Nucleus accumbens (tissue), 56 donors: ENCODE measurements around the gene GRPEL2.

ENCODE experiments used
- DNase-seq, 56 donors: peaks; one replicate each; lab custom pipeline; 2025; lab: John Stamatoyannopoulos, UW

The GRPEL2 gene

DNA sequence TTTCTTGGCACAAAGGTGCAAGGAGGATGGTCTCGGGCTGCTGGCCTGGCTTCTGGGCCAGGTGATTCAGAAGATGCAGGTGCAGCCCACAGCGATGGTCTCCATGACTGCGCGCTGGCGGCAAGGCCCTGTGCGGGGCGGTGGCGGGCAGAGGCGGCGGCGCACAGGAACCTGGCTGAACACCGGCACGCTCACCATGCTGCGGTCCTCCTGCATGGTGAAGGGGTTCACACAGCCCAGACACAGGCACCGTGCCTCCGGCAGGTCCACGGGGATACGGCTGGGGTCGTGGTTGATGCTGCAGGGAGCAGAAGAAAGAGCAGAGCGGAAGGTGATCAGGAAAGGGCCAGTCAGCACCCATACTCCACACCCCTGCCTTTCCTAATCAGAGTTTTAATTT lies 29.0 kb downstream of the GRPEL2 start:
- DNase-seq = no peak

DNA sequence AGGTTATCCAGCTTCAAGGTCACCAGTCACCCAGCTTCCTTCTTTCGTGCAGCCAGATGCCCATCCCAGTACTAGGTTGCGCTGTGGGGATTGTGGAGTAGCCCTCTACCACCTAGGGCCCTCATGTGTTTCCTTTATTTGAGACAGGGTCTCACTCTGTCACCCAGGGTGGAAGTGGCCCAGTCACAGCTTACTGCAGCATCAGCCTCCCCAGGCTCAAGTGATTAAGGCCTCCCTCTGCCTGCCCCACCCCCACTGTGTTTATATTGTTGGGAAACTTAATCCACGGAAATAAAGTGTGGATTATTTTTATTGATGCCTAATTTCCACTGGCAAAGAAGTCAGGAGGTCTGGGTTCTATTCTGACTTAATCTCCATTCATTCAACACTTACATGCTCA lies 29.5 kb downstream of the GRPEL2 start:
- no peak for DNase-seq

DNA sequence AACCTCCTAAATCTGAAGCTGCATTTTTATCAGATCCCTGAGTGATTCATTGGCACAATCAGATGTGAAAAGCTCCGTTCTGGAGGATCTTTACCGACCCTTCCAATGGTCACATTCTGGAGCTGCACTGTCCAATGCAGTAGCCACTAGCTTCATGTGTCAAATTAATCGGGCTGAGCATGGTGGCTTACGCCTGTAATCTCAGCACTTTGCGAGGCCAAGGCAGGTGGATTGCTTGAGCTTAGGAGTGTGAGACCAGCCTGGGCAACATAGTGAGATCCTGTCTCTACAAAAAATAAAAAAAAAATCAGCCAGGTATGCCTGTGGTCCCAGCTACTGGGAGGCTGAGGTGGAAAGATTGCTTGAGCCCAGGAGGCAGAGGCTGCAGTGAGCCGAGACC lies 30.1 kb downstream of the GRPEL2 start:
- DNase-seq = no peak

DNA sequence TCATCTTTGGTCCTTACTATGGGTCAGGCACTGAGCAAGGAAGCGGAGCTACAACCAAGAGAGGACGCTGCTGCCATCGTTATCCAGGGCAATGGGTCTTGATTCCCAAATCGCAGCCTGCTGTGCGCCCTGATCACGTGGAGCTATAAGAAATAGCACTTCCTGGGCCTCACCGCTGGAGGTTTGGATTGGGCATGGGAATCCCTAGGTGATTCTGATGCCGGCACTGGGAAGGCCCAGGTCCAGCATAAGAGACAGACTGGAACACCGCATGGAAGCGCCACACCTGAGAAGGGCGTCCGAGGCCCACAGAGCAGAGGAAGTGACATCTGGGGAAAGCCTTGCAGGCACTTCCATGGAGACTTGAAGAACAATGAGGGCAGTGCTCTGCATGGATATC lies 30.8 kb downstream of the GRPEL2 start:
- no peak for DNase-seq

DNA sequence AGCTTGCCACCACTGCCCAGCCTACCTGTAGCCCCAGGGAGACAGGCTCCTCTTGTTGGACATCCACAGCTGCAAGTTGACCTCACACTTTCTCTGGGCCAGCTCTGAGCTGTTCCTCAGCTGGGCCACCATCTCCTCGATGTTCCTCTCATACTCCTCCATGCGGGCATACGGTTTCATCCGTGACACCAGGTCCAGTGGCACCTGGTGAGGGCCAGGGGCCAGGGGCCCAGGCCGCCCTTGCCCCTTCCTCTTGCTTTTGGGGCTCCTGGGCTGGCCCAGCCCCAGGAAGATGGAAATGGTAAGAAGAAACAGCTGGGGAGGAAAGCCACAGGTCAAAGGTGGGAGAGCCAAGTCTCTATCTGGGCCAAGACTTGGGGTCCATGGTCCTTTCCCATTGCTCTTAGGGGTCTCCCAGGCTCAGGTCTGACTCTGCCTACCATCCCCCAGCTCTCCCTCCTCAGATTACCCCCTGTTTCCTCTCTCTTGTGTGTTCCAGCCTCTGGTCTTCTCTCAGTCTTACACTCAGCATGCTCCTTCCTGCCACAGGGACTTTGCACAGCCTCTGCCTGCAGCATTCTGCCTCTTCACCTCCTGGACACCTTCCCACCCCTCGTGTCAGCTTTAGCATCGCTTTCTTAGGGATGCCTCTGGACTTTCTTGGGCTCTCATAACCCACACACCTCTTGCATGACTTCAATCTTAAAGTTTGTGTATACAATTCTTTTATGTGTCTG lies 31.6 kb downstream of the GRPEL2 start:
- DNase-seq = no peak

DNA sequence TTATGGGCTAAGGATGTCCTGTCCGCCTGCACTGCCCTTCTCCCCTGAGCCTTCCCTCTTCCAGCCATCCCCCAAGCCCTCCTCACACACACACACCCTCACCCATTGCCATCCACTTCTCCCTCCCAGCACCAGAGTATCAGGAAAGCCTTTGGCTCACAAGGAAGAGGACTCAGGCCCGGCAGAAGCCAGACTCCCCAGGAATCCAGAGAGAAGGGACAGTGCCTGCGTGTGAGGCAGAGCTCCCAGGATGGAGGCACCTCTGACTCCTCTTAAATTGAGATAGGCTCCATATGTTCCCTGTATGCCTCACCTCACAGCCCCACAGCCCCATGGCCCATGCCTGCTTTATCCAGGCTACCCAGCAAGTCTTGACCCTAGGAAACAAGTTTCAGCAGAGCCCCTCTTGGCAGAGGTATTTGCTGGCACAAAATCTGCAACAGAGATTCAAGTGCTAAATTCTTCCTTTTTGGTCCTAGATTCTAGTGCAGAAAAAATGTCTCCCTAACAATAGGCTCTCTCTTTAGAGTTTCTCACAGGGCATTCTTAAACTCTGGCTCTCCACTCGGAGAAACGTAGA lies 33.0 kb downstream of the GRPEL2 start:
- no peak for DNase-seq

DNA sequence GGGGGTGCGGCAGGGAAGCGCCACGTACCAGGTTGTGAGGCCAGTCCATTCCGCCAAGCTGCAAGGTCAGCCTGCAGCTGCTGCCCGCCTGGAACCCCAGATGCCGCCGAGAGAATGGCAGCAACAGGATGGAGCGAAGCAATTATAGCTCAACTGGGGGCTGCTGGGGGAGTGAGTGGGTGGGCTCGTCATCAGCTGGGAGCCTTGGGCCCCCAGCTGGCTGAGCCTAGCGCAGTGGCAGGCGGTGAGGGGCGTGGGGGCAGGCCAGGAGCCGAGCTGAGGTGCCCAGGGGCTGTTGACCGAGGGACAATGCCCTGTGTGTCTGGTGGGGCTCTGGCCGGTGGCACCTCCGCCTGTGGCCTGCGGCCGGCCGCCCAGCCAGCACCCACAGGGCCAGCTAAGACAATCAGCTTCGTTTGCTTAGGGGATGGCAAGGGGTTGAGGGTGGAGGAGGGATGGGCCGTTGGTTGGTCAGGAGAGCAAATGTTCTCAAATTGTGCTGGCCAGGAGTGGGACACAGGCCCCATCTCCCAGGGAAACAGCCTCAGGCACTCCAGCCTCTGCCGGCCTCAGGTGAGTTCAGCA lies 34.0 kb downstream of the GRPEL2 start, which contains the start of gene IL17B:
Gene IL17B, minus strand, starts transcription at position 116 of the 585 bp plus-strand sequence. Its CDS starts 67 bp downstream, at position 49.
- DNase-seq = no peak

DNA sequence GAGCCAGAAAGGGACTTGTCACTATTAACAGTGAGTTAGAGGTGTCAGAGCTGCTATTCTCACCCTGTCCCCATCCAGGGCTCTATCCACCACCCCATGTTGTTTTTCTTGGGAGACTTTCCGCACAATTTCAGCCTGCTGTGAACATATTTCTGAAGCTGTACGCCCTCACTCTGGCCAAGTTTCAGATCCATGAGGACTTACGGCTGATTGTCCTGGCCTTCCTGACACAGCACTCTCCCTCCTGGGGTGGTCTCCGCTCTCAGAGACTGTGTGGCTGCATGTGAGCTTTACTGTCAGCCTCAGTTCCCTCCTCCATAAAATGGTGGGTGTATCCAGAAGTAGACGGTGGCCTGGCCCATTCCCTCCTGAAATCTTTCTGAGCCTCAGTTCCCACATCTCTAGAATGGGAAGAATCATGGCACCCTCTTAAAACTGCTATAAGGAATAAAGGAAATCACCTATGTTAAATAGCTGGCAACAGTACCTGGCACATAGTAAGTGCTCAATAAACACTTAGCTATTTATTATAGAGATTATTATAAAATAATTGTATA lies 34.6 kb downstream of the GRPEL2 start:
- DNase-seq = no peak

DNA sequence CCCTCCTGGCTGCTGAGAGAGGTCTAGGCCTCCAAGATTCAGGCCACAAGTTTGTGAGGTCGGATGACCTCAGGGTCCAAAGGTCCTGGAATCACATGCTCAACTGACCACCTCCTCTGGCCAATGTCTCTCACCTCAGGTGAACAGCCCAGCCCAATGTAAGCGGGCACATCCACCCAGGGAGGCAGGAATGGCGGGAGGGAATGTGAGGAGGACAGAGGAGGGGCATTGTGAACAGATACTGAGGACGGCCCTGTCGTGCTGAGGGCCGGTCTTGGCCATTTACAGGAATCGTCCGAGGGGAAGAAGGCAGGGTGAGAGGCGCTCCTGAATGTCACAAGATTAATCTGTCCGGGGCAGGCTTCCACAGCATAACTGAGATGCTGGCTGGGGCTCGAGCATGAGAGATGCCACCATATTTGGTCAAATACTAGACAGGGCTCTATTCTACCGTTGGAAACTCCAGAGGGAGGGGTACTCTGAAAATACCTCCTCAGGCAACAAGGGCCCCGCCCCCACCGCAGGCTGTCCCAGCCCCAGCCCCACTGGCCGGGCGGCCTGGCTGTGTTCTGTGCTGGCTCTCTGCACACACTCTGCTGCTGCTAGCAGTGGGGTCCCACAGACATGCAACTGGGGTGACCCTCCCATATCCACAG lies 35.3 kb downstream of the GRPEL2 start:
- no peak for DNase-seq

DNA sequence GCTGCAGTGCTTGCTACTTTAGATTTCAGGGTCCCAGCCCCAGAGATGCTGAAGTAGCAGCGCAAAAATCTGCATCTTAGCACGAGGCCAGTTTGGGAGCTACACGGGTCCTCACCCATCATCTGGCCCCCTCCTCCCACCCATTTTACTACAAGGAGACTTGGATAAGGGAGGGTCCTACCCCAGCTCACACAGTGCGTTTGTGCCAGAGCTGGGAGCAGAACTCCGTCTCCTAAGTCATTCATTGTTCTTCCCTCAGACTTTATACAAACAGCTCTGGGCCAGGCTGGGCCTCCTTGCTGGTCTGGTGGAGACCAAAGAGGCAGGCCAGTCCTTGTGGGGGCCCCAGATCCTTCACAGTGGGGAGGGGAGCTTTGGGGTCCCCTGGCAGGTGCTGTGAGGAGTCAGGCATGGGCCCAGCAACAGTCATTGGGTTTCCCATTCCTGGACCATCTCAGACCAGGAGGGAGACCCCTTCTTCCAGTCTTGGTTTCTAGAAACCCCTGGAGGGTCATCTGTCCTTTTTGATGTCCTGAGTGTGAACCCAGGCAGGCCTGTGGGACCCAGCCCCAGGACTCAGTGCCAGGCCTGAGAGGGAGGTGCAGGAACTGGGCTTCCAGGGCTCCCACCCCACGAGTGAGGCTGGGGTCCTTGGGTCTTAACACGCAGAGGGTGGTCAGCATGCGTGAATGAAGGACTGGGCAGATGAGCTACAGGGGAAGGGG lies 36.1 kb downstream of the GRPEL2 start:
- DNase-seq = no peak

DNA sequence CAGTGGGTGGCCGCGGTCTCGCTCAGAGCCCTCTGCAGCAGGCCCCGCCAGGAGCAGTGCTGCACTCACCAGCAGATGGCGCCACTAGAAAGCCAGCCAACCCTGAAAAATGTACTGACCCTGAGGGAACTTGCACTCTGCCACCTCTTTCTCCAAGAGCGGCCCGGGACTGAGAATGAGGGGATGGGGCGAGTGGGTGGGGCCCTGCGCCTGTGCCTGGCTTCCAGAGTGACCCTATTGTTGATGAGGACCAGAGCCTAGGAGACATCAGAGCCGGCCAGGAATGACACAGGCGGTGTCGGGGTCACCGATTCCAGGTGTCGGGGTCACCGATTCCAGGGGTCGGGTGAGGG lies 36.7 kb downstream of the GRPEL2 start:
- peak in 38 of 56 donors; percentile 2 to 71 (median 26) for DNase-seq

DNA sequence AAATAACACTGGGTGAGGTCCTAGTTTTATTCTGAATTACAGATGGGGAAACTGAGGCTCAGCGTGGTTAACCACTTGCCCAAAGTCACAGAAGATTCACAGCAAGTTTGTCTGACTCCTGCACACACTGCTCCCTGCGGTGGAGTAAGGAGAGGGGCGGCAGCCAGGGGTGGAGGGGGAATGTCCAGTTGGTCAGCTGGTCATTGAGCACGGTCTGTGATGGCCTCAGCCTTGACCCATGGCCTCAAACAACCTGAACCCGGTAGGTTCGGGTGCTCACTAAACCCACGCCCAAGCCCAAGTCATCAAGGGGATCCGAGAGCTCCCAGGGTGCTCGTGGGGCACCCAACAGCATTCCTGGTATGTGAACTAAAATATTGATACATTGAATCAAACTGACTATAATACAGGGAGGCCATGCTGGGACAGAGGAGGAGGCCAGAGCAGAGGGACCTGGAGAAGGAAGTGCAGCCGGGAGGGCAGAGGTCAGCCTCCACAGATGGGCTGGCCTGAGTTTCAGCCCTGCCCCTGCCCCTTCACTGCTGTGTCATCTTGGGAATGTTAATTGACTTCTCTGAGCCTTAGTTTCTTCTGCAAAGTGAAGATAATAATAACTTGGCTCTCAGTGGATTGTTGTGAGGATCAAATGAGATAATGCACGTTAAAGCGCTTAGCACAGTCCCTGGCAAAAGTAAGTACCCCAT lies 37.4 kb downstream of the GRPEL2 start:
- DNase-seq = no peak

DNA sequence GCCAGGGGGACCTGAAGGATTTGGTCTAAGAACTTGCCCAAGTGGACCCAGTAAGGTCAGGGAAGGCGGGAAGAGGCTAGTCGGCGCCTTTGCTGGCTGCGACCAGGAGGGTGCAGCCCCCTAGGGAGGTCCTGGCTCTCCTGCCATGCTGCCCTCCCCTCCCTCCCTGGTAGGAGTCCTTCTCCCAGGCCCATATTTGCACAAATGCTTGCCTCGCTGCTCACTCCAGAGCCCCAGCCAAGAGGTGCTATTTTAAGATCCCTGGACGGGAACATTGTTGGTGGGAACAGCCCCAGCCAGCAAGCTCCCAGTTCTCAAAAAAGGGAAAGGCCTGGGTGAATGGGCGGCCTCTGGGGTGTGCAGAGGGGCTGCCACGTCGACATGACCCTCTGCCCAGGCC lies 38.1 kb downstream of the GRPEL2 start:
- DNase-seq = no peak

DNA sequence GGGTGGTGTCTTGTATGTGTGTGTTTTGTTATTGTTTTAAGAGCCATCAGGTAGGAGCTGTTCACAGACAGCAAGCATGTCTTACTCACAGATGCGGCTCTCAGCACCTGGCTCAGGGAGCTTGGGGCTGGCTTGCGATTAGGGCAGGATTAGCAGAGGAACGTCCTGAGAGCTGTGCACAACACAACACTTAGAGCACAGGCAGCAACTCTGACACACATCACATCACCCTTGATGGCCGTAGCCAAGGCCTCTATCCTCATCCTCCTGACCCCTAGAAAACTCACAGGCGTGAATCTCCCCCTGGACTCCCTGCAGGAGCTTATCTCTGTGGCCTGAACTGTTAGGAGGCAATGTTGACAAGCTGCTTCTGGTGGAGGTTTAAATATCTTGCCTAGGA lies 40.9 kb downstream of the GRPEL2 start:
- DNase-seq = no peak

DNA sequence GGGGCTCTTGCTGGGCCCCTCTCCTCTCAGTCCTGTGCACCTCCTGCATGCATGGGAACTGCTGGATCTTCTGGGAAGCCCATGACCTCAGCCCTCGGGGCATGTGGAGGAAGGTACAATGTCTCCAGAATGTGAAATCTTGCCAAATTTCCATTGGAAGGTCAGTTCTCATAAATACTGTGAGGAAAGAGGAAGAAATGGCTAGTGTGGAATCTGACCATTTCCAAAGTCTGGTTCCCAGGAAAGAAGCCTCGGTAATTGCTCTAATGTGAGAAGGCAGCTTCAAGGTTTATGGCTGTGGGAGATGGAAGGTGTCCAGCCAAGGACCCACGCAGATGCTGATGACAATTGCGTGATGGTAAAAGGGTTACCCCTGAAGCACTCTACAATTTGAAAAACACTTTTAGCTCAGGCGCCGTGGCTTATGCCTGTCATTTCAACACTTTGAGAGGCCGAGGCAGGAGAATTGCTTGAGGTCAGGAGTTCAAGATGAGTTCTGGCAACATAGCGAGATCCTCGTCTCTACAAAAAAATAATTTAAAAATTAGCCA lies 41.9 kb downstream of the GRPEL2 start:
- no peak for DNase-seq

DNA sequence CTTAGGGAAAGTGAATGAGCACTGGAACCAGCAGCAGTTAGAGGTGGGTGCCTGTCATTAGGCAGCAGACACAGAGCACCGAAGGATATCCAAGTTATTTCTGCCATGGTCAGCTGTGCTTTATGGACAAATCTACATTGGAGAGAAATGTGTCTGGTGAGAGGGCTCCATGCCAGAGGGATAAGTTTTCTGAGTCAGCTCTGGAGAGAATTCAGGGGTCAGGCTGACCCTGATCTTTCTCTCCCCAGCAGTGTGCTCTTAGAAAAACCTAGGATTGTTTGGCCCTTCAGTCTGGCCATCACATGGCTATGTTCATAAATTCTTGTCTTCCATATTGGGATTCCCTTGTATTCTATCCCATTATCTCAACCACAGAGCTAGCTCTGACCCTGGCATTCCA lies 42.7 kb downstream of the GRPEL2 start:
- DNase-seq = no peak

DNA sequence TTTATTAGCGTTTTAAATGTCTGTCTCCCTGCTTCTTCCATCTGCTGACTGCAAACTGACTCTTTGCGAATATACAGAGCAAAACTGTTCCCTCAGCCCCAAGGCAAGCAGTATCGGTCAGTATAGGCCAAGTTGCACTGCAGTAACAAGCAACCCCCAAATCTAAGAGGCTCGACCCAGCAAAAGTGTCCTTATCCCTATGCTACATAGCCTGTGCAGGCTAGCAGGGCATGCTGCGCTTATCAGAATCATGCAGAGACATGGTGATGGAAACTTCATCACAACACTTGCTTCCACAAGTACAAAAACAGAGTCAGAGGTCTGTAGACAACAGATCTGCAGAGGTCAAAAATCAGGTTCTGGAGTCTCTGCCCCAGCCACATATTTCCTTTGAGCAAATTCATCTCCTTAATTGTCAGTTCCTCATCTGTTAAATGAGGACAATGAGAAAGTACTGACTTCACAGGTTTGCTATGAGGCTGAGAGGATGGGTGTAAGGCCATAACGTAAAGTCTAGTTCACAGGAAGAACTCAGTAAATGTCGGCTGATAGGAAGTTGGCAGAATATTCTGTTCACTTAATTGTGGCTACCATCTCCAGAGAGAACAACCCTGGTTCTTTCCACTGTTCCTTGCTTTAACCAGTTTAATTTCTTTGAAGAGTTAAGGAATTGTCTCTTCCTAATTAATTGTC lies 43.3 kb downstream of the GRPEL2 start:
- no peak for DNase-seq

DNA sequence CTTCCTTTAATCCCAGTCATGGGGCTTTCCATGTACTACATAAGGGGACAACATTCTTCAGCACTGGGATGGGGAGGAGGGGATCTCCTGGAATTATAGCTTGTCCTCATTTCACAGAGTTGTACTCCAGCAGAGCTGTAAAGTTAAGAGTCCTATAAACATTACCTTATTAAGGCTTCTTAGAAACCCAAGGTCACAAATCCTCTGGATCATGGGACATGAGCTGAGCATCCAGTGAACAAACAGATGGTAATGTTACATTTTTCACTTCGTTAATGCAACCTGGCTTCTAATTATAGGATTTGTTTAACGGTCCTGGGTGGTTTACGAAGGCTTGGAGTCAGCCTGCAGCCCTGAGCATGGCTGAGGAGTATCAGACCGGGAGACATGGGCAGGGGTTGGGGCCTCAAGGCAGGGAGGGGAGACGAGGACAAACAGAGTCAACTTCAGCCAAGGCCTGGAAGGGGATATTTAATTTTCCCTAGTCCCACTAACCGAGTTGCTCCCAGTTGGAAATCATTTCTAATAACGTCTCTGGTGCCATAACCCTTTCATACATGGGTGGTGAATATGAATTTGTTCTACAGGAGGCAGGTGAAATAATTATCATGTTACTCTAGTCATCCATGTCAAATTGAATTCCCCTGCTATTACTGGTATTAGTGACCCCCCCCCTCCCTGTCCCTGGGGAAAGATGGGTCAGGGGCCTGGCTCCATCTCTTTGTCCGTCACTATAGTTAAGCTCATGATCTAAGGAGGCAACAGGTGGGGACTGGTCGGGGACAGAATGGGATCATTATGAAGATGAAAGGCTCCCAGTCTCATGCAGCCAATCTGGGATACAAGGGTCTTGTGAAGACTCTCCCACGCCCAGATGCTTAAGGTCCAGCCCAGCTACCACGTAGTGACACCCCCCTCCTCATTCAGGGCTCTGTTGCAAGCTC lies 44.5 kb downstream of the GRPEL2 start:
- DNase-seq = no peak
